ENCODE data around the gene ERCC8. TPM values are rescaled to one million over a fixed set of nuclear protein-coding genes. Genes with fewer than 3 reads are reported as not detected.
"Not testable (repeated sequence)": the region's sequence is repeated elsewhere in the genome, so short reads cannot be mapped to it uniquely, and the experiment has no call there.

ERCC8 gene
- total RNA-seq (ENCODE audit: low replicate concordance): 4.8 and 25.5 TPM in 2 replicates

DNA sequence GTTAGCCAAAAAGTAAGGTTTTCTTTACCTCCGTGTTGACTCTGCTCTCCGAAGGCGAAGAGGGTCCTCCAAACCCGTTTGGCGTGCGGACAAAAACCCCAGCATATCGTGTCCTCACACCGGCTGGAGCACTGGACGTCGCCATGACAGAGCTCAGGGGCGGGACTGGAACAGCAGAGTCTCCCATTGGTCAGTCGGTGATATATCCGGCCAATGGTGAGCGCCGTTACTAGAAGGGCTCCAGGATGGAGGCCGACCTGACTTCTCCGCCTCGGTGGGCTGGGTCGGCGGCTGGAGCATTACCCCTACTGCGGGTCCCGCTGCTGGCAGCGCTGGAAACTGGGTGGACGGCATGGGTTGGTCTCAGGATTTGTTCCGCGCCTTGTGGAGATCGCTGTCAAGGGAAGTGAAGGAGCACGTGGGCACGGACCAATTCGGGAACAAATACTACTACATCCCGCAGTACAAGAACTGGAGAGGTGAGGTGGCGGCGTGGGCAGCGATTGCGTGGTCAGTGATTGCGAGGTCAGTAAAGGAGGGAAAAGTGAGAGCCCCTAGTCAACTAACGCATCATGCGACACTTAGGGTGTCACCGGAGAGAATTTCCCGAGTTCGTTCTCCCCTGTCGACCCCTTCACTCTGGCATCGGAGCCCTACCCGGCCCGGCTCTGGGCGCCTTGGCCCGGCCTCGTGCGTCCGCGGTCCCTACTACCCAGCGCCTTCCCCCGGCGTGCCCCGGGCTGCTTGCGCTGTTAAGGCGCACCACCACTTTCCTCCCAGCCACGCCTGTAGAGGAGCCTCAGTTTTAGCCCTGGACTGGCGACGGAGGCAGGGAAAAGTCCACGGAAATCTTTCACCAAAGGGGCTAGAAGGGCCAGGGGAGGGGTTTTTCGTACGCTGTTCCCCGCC, at the start of gene ERCC8, which contains the start of gene NDUFAF2:
Gene ERCC8, minus strand, starts transcription at position 167 of the 909 bp plus-strand sequence. Its CDS starts 62 bp downstream, at position 105.
Gene NDUFAF2, plus strand, starts transcription at position 302 of the 909 bp plus-strand sequence. Its CDS starts 51 bp downstream, at position 353.
- peak within 1 kb of the TSS; percentile 94 for H3K4me3 ChIP-seq (ENCODE audit: low read depth, low read length)

GRCh38 chr5:60993875-60994571, 49.2 kb upstream of the ERCC8 start:
- DNase-seq (ENCODE audit: low read depth): no peak
- H3K4me3 ChIP-seq (ENCODE audit: low read depth, low read length): no peak overlapping the region
- TF ChIP-seq, protein P1, sequence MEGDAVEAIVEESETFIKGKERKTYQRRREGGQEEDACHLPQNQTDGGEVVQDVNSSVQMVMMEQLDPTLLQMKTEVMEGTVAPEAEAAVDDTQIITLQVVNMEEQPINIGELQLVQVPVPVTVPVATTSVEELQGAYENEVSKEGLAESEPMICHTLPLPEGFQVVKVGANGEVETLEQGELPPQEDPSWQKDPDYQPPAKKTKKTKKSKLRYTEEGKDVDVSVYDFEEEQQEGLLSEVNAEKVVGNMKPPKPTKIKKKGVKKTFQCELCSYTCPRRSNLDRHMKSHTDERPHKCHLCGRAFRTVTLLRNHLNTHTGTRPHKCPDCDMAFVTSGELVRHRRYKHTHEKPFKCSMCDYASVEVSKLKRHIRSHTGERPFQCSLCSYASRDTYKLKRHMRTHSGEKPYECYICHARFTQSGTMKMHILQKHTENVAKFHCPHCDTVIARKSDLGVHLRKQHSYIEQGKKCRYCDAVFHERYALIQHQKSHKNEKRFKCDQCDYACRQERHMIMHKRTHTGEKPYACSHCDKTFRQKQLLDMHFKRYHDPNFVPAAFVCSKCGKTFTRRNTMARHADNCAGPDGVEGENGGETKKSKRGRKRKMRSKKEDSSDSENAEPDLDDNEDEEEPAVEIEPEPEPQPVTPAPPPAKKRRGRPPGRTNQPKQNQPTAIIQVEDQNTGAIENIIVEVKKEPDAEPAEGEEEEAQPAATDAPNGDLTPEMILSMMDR (IDR thresholded peaks at IDR 0.05; ENCODE audit: insufficient read depth, low read length): no peak

More for the DNA sequence above, at the start of gene ERCC8, which contains the start of gene NDUFAF2:
- DNase-seq (ENCODE audit: low read depth): peak; percentile 90
- TF ChIP-seq, protein P1 (IDR thresholded peaks at IDR 0.05; ENCODE audit: insufficient read depth, low read length): no peak

- H3K4me3 ChIP-seq (ENCODE audit: low read depth, low read length): no peak overlapping the region
- no peak for DNase-seq (ENCODE audit: low read depth)
- TF ChIP-seq, protein P1 (IDR thresholded peaks at IDR 0.05; ENCODE audit: insufficient read depth, low read length): no peak
Observed at GRCh38 chr5:60993425-60993824, 48.6 kb upstream of the ERCC8 start.

DNA sequence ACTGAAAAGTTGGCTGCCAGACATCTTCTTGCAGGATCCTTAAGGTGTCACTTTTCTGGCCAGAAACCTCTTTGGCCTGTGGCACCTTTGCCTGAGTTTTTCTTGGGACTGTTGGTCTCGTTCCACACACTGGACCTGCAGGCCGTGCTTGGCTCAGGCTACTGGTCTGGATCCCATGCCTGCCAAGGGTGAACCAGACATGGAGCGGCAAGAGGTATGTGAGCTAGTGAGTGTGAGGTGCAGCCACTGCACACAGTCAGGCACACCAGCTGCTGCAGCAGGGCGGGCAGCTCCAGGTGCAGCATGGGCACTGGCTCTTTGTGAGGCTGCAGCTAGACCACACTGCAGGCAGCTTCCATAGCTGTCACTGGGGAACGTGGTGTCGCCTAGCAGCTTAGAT, 48.0 kb upstream of the ERCC8 start:
- TF ChIP-seq, protein P1 (IDR thresholded peaks at IDR 0.05; ENCODE audit: insufficient read depth, low read length): no peak
- DNase-seq (ENCODE audit: low read depth): no peak
- no peak overlapping the region for H3K4me3 ChIP-seq (ENCODE audit: low read depth, low read length)

DNA sequence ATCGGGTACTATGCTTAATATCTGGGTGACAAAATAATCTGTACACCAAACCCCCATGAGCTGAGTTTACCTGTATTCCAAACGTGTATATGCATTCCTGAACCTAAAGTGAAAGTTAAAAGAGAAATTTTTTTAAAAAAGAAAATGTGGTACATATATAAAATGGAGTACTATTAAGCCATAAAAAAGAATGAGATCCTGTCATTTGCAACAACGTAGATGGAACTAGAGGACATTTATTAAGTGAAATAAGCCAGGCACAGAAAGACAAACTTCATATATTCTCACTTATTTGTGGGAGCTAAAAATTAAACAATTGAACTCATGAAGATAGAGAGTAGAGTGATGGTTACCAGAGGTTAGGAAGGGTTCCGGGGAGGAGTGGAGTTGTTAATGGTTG, 44.9 kb upstream of the ERCC8 start:
- TF ChIP-seq, protein P1 (IDR thresholded peaks at IDR 0.05; ENCODE audit: insufficient read depth, low read length): no peak
- H3K4me3 ChIP-seq (ENCODE audit: low read depth, low read length): no peak overlapping the region
- DNase-seq (ENCODE audit: low read depth): no peak

- H3K4me3 ChIP-seq (ENCODE audit: low read depth, low read length); DNase-seq (ENCODE audit: low read depth): not testable (repeated sequence)
Observed at GRCh38 chr5:60982127-60982526, 37.3 kb upstream of the ERCC8 start.

- TF ChIP-seq, protein P1 (IDR thresholded peaks at IDR 0.05; ENCODE audit: insufficient read depth, low read length): no peak
- no peak for DNase-seq (ENCODE audit: low read depth)
- H3K4me3 ChIP-seq (ENCODE audit: low read depth, low read length): no peak overlapping the region
Observed at GRCh38 chr5:60980511-60980910, 35.6 kb upstream of the ERCC8 start.

Data from fibroblast of the aortic adventitia (primary cell).